ENCODE results near the gene CHST14.

Gene CHST14

DNA sequence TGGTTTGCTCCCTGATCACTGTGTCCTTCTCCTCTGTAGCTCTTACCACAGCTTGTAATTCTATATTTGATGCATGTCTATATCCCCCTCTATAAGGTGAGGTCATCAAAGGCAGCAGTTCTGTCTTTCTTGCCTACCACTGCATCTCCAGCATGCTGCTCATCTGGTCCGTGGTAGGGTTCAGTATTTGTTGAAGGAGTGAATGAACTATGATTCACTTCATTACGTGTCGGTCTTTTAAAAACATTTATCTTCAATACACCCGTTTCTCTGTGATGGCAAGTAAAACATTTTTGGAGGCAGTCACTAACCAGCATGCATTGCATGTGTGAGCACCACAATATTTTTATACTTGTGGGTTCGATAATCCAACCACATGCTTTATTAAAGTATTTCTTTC, 27.6 kb downstream of the CHST14 start:
- H3K4me1 ChIP-seq, result 0 out of 2 replicates have a peak, but pooled peaks cover 3% of the 10 kb centered on the region
- H3K27me3 ChIP-seq, result no peaks in the 10 kb centered on the region
- no peak overlapping the region for H3K4me3 ChIP-seq (ENCODE audit: low read depth, low read length)
- TF ChIP-seq, protein P1, sequence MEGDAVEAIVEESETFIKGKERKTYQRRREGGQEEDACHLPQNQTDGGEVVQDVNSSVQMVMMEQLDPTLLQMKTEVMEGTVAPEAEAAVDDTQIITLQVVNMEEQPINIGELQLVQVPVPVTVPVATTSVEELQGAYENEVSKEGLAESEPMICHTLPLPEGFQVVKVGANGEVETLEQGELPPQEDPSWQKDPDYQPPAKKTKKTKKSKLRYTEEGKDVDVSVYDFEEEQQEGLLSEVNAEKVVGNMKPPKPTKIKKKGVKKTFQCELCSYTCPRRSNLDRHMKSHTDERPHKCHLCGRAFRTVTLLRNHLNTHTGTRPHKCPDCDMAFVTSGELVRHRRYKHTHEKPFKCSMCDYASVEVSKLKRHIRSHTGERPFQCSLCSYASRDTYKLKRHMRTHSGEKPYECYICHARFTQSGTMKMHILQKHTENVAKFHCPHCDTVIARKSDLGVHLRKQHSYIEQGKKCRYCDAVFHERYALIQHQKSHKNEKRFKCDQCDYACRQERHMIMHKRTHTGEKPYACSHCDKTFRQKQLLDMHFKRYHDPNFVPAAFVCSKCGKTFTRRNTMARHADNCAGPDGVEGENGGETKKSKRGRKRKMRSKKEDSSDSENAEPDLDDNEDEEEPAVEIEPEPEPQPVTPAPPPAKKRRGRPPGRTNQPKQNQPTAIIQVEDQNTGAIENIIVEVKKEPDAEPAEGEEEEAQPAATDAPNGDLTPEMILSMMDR (IDR thresholded peaks at IDR 0.05; ENCODE audit: low read depth, low read length), result no peak
- H3K36me3 ChIP-seq, result no peaks in the 10 kb centered on the region
- DNase-seq, result no peak
- H3K9me3 ChIP-seq, result no peaks in the 10 kb centered on the region

DNA sequence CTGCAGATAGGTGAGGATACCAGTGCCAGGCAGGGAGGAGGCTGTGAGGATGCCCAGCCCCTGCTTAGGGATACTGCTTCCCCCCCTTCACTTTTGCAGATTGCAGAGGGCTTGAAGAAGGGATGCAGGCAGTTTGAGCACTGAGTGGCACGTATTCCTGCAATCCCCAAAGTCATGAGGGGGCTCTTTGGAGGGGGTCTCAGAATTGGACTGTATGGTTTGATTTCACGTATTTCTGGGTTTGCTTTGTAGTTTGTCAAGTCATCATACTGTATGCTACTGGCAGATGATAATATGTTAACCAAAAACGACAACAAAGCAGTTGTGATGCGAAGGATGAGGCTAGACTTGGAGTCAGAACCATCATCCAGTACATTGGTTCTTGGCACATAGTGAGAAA, 28.1 kb downstream of the CHST14 start:
- TF ChIP-seq, protein P1 (IDR thresholded peaks at IDR 0.05; ENCODE audit: low read depth, low read length), result no peak
- H3K36me3 ChIP-seq, result no peaks in the 10 kb centered on the region
- no peaks in the 10 kb centered on the region for H3K27me3 ChIP-seq
- DNase-seq, result no peak
- no peak overlapping the region for H3K4me3 ChIP-seq (ENCODE audit: low read depth, low read length)
- H3K4me1 ChIP-seq, result 0 out of 2 replicates have a peak, but pooled peaks cover 3% of the 10 kb centered on the region
- H3K9me3 ChIP-seq, result no peaks in the 10 kb centered on the region

DNA sequence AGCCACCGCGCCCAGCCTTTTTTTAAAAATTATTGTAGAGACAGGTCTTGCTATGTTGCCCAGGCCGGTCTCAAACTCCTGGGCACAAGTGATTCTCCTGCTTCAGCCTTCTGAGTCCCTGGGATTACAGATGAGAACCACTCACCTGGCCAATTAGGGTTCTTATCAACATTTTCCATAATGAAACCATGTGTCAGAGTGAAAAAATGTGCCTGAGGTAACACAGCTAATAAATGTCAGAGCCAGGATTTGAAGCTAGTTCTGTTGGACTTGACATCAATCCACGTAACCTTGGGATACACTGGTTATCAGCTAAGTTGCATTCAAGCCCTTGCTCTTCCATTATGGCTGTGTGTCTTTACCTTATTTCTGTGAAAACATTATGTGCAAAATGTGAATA, 29.1 kb downstream of the CHST14 start:
- no peaks in the 10 kb centered on the region for H3K36me3 ChIP-seq
- no peaks in the 10 kb centered on the region for H3K9me3 ChIP-seq
- TF ChIP-seq, protein P1 (IDR thresholded peaks at IDR 0.05; ENCODE audit: low read depth, low read length), result no peak
- no peak for DNase-seq
- no peaks in the 10 kb centered on the region for H3K27me3 ChIP-seq
- no peak overlapping the region for H3K4me3 ChIP-seq (ENCODE audit: low read depth, low read length)
- 0 out of 2 replicates have a peak, but pooled peaks cover 3% of the 10 kb centered on the region for H3K4me1 ChIP-seq

DNA sequence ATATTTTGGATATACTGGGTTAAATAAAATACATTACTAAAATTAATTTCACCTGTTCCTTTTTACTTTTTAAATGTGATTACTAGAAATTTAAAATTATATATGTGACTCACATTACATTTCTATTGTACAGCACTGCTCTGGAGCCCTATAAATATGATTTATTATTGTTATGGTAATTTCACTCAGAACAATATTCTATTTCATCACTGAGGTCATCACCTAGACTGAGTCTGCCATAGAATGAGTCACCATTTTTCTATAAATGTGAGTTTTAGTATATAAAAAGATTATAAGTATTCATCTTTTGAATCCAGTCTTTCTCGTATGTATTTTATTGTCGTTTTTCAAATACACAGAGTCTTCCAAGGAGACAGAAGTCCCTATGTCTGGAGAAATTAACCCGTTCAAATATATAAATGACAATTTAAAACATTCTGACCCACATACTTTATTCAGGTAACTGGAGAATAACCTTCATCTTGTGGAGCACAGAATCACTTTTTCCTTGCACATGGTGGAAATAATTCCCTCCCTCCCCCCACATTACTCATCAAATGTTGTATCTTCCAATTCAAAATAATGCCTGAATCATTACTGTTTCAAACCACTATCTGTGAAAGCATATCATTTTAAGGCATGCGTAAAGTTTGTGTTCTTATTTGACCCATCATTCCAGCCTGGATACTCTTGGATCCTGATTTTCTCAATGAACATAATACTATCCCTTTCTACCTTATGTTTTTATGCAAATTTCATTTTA, 30.0 kb downstream of the CHST14 start:
- Histone ChIP-seq H3K27me3 (no peaks in the 10 kb centered on the region), H3K4me1 (0 out of 2 replicates have a peak, but pooled peaks cover 3% of the 10 kb centered on the region), H3K9me3 (no peaks in the 10 kb centered on the region), H3K36me3 (no peaks in the 10 kb centered on the region), H3K4me3 (ENCODE audit: low read depth, low read length) (no peak overlapping the region)
- no peak for DNase-seq
- TF ChIP-seq, protein P1 (IDR thresholded peaks at IDR 0.05; ENCODE audit: low read depth, low read length), result no peak

DNA sequence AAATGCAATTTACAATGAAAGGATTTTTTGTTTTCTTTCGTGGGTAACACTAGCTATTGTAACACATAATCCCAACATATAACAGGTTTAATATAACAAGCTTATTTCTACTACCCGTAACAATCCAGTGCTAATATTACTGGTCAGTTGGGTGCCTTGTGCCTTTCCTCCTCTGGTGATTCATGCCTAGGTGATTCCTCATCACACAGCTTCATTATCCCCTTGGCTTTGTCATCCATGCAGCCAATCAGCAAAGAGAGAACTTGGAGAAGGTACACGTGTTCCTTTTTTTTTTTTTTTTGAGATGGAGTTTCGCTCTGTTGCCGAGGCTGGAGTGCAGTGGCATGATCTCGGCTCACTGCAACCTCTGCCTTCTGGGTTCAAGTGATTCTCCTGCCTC, 30.7 kb downstream of the CHST14 start:
- H3K9me3 ChIP-seq, result no peaks in the 10 kb centered on the region

More for the DNA sequence above, 30.7 kb downstream of the CHST14 start:
- H3K27me3 ChIP-seq, result no peaks in the 10 kb centered on the region
- H3K36me3 ChIP-seq, result no peaks in the 10 kb centered on the region
- H3K4me1 ChIP-seq, result 0 out of 2 replicates have a peak, but pooled peaks cover 3% of the 10 kb centered on the region
- TF ChIP-seq, protein P1 (IDR thresholded peaks at IDR 0.05; ENCODE audit: low read depth, low read length), result no peak
- DNase-seq, result no peak
- H3K4me3 ChIP-seq (ENCODE audit: low read depth, low read length), result no peak overlapping the region

Data from BE2C (cell line).